Keratinocyte (primary cell): ENCODE data around the gene DRD3. TPM values are rescaled to one million over a fixed set of nuclear protein-coding genes. Genes with fewer than 3 reads are reported as not detected.

Experiments used
- DNase-seq: peaks from one replicate; pipeline ENCODE4 v3.0.0-alpha.2; 2011; ENCODE audit warnings: low read depth, missing footprints, low spot score
- FAIRE-seq: peaks from 2 replicates; lab custom pipeline; 2011; peaks lifted over from hg19 to GRCh38; lab: Jason Lieb, UNC
- H2AFZ ChIP-seq: 2 replicates; pipeline ENCODE4 v1.6.0; 2012; ENCODE audit warnings: low read length, control low read depth, inconsistent platforms; ENCODE audit not compliant: control insufficient read depth
- H3K27ac ChIP-seq: 2 replicates; pipeline ENCODE4 v1.5.1; 2011; ENCODE audit warnings: low read length; ENCODE audit not compliant: control insufficient read depth, insufficient read depth
- H3K27me3 ChIP-seq: 3 replicates; pipeline ENCODE4 v1.6.0; 2011; ENCODE audit warnings: low read length; ENCODE audit not compliant: control insufficient read depth, insufficient read depth; ENCODE audit errors: extremely low read depth
- H3K36me3 ChIP-seq, 2 experiments: 2 replicates in 1 of 2; 3 replicates in 1 of 2; pipeline ENCODE4 v1.5.1; 2011; ENCODE audit warnings: low read length in 2 of 2, mild to moderate bottlenecking in 1 of 2; ENCODE audit not compliant: control insufficient read depth in 2 of 2, insufficient read depth in 2 of 2; ENCODE audit errors: extremely low read depth in 1 of 2
- H3K4me1 ChIP-seq: 3 replicates; pipeline ENCODE4 v1.5.1; 2011; ENCODE audit warnings: low read length; ENCODE audit not compliant: control insufficient read depth, insufficient read depth; ENCODE audit errors: extremely low read depth
- H3K4me2 ChIP-seq: 3 replicates; pipeline ENCODE4 v1.6.0; 2011; ENCODE audit warnings: low read depth, low read length; ENCODE audit not compliant: control insufficient read depth, insufficient read depth; ENCODE audit errors: extremely low read depth
- H3K4me3 ChIP-seq, 3 experiments: fragments of 200-600 bp in 1 of 3; sonication (generic) in 1 of 3; 2 replicates in 2 of 3; 3 replicates in 1 of 3; pipeline ENCODE4 v1.5.1; 2011 to 2016; ENCODE audit warnings: low read length in 3 of 3, mild to moderate bottlenecking in 3 of 3, control low read depth in 2 of 3, inconsistent platforms in 1 of 3, low read depth in 1 of 3, mixed read lengths in 1 of 3, mixed run types in 1 of 3, moderate library complexity in 1 of 3; ENCODE audit not compliant: control insufficient read depth in 2 of 3, insufficient read depth in 2 of 3; ENCODE audit errors: extremely low read depth in 1 of 3
- H3K79me2 ChIP-seq: 2 replicates; pipeline ENCODE4 v1.6.0; 2012; ENCODE audit warnings: low read length; ENCODE audit not compliant: control insufficient read depth, insufficient read depth
- H3K9ac ChIP-seq: 3 replicates; pipeline ENCODE4 v1.6.0; 2011; ENCODE audit warnings: low read length; ENCODE audit not compliant: control insufficient read depth, insufficient read depth; ENCODE audit errors: extremely low read depth
- H3K9me1 ChIP-seq: 3 replicates; pipeline ENCODE4 v1.6.0; 2011; ENCODE audit warnings: low read length; ENCODE audit not compliant: control insufficient read depth, insufficient read depth; ENCODE audit errors: extremely low read depth
- H3K9me3 ChIP-seq: 2 replicates; pipeline ENCODE4 v1.5.1; 2012; ENCODE audit warnings: low read depth, low read length; ENCODE audit not compliant: control insufficient read depth
- H4K20me1 ChIP-seq: 3 replicates; pipeline ENCODE4 v1.6.0; 2011; ENCODE audit warnings: low read length; ENCODE audit not compliant: control insufficient read depth, insufficient read depth; ENCODE audit errors: extremely low read depth
- EZH2 ChIP-seq: IDR thresholded peaks from one replicate; pipeline ENCODE4 v1.6.1; 2012; ENCODE audit warnings: inconsistent platforms, mild to moderate bottlenecking, low read length, moderate library complexity
- dilution Hi-C: fragments of 300-500 bp; cut with MboI; formaldehyde crosslinking; loops from one replicate; pipeline ENCODE4 v1.7.0; 2020; ENCODE audit warnings: low sequenced_read_pairs; ENCODE audit not compliant: extremely low pct_ligation_motif_present
- polyA plus RNA-seq, 5 experiments: library from polyadenylated mRNA; depleted of rRNA in 3 of 5; stranded (reverse) in 3 of 5; stranded (forward) in 1 of 5; unstranded in 1 of 5; fragments of >200 nt; gene quantifications; 1 replicate in 1 of 5; 2 replicates in 3 of 5; 3 replicates in 1 of 5; pipeline versions ENCODE4 v1.2.1 to v1.2.3, GENCODE V29; 2011 to 2012; ENCODE audit warnings: missing spikeins in 2 of 5, low read depth in 1 of 5, low replicate concordance in 1 of 5
- TF ChIP-seq, protein P1 (sequence below), 3 experiments: IDR thresholded peaks in 1 of 3; conservative IDR thresholded peaks in 1 of 3; optimal IDR thresholded peaks in 1 of 3; 2 replicates in 2 of 3; 3 replicates in 1 of 3; pipeline versions ENCODE3 to v1.5.1; 2011; ENCODE audit warnings: low read length in 3 of 3, mild to moderate bottlenecking in 3 of 3, moderate library complexity in 2 of 3, control low read depth in 1 of 3, inconsistent platforms in 1 of 3; ENCODE audit not compliant: insufficient read depth in 2 of 3; ENCODE audit errors: extremely low read depth in 1 of 3

DRD3 gene
- polyA plus RNA-seq, 1 donor (not counting 4 experiments of a cell fraction or from before 2014, with no cell fraction given) = not detected

DNA sequence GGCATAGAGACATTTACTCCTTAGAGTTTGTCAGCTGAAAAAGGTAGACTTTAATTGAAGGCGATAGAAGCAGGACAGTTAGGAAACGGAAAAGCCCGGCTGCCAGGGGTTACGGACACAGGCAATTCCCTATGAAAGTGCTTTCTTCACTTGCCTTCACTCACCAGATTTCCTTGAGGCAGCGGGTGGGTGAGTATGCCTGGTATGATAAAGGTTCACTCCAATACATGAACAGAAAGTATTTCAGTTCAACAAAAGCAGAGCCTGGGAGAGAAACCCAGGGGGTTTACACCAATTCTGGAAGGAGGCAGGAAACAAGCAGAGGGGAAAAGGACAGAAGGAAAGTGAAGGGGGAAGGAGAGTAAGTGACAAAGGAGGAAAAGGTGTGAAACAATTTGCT lies 68.4 kb downstream of the DRD3 start:
- no peaks in the 10 kb centered on the region for H3K27me3 ChIP-seq
- no peak overlapping the region for H3K4me2 ChIP-seq
- H3K9me1 ChIP-seq = no peaks in the 10 kb centered on the region
- no peaks in the 10 kb centered on the region for H3K9me3 ChIP-seq
- dilution Hi-C loops = no loop called here
- no peak for TF ChIP-seq EZH2
- TF ChIP-seq, protein P1, sequence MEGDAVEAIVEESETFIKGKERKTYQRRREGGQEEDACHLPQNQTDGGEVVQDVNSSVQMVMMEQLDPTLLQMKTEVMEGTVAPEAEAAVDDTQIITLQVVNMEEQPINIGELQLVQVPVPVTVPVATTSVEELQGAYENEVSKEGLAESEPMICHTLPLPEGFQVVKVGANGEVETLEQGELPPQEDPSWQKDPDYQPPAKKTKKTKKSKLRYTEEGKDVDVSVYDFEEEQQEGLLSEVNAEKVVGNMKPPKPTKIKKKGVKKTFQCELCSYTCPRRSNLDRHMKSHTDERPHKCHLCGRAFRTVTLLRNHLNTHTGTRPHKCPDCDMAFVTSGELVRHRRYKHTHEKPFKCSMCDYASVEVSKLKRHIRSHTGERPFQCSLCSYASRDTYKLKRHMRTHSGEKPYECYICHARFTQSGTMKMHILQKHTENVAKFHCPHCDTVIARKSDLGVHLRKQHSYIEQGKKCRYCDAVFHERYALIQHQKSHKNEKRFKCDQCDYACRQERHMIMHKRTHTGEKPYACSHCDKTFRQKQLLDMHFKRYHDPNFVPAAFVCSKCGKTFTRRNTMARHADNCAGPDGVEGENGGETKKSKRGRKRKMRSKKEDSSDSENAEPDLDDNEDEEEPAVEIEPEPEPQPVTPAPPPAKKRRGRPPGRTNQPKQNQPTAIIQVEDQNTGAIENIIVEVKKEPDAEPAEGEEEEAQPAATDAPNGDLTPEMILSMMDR (optimal IDR thresholded peaks at IDR 0.05 in 1 of 3, IDR thresholded peaks at IDR 0.05 in 1 of 3, conservative IDR thresholded peaks at IDR 0.05 in 1 of 3; ENCODE audit: extremely low read depth in 1 of 3, insufficient read depth in 2 of 3, low read length in 3 of 3) = no peak
- no peak overlapping the region for H3K27ac ChIP-seq
- H3K36me3 ChIP-seq = no peaks in the 10 kb centered on the region
- DNase-seq (no peak), FAIRE-seq (no peak)
- H4K20me1 ChIP-seq = no peaks in the 10 kb centered on the region
- H3K79me2 ChIP-seq = no peaks in the 10 kb centered on the region
- no peak overlapping the region for H2AFZ ChIP-seq
- no peaks in the 10 kb centered on the region for H3K4me1 ChIP-seq
- H3K4me3 ChIP-seq = no peak overlapping the region
- H3K9ac ChIP-seq = no peak overlapping the region

DNA sequence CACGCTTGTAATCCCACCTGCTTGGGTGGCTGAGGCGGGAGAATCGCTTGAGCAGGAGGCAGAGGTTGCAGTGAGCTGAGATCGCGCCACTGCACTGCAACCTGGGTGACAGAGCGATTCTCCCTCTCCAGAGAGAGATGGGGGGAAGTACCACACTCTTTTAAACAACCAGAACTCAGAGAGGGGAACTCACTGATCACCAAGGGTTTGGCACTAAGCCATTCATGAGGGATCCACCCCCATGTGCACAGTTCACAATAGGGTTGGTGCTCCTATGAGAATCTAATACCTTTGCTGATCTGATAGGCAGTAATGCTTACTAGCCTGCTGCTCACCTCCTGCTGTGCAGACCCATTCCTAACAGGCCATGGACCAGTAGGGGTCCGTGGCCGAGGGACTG lies 70.7 kb downstream of the DRD3 start:
- Histone ChIP-seq H3K9me1 (no peaks in the 10 kb centered on the region), H3K4me2 (no peak overlapping the region), H2AFZ (no peak overlapping the region), H3K4me1 (no peaks in the 10 kb centered on the region), H4K20me1 (no peaks in the 10 kb centered on the region), H3K79me2 (no peaks in the 10 kb centered on the region), H3K36me3 (no peaks in the 10 kb centered on the region), H3K4me3 (no peak overlapping the region), H3K9me3 (no peaks in the 10 kb centered on the region), H3K27ac (no peak overlapping the region), H3K9ac (no peak overlapping the region), H3K27me3 (no peaks in the 10 kb centered on the region)
- no peak for FAIRE-seq
- no peak for DNase-seq
- dilution Hi-C loops = no loop called here
- TF ChIP-seq, protein P1 (optimal IDR thresholded peaks at IDR 0.05 in 1 of 3, IDR thresholded peaks at IDR 0.05 in 1 of 3, conservative IDR thresholded peaks at IDR 0.05 in 1 of 3; ENCODE audit: extremely low read depth in 1 of 3, insufficient read depth in 2 of 3, low read length in 3 of 3) = no peak
- no peak for TF ChIP-seq EZH2
